ENCODE results near the gene EVC. TPM values are rescaled to one million over a fixed set of nuclear protein-coding genes. Genes with fewer than 3 reads are reported as not detected.

EVC gene
- total and polyA plus RNA-seq, 2 of the 8 experiments (the other 6 are each of a cell fraction or from before 2014, with no cell fraction given), result 2.6 to 9.8 TPM

DNA sequence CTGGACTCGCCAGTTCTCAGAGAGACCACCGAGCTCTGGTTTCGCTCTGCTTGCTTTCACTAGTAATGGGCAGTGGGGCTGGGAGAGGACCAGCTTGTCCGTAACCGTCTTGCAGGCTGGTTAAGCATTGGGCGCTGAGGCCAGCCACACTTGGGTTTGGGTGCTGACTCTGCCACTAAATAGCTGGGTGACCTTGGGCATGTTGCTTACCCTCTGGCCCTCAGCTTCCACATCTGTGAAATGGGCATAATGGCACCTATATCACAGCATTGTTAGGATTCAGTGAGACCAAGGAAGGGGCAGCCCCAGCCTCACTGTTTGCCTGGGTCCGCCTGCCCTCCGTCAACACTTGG, 43.5 kb downstream of the EVC start (continued):
- TF ChIP-seq, protein P1, sequence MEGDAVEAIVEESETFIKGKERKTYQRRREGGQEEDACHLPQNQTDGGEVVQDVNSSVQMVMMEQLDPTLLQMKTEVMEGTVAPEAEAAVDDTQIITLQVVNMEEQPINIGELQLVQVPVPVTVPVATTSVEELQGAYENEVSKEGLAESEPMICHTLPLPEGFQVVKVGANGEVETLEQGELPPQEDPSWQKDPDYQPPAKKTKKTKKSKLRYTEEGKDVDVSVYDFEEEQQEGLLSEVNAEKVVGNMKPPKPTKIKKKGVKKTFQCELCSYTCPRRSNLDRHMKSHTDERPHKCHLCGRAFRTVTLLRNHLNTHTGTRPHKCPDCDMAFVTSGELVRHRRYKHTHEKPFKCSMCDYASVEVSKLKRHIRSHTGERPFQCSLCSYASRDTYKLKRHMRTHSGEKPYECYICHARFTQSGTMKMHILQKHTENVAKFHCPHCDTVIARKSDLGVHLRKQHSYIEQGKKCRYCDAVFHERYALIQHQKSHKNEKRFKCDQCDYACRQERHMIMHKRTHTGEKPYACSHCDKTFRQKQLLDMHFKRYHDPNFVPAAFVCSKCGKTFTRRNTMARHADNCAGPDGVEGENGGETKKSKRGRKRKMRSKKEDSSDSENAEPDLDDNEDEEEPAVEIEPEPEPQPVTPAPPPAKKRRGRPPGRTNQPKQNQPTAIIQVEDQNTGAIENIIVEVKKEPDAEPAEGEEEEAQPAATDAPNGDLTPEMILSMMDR (IDR thresholded peaks at IDR 0.05; ENCODE audit: control extremely low read depth in 1 of 3, insufficient read depth in 1 of 3, low read depth in 1 of 3, low read length in 3 of 3), result no peak
- no peak for TF ChIP-seq BRCA1 (IDR thresholded peaks at IDR 0.05; ENCODE audit: low read depth, low read length)

Data from H1 (cell line).